ENCODE data around the gene DDX39B. TPM values are rescaled to one million over a fixed set of nuclear protein-coding genes. Genes with fewer than 3 reads are reported as not detected.
A peak's percentile ranks its signal among the peaks of the same experiment; 100 is the strongest.
"Not testable (repeated sequence)": the region's sequence is repeated elsewhere in the genome, so short reads cannot be mapped to it uniquely, and the experiment has no call there.

Gene DDX39B
- total RNA-seq, 2 experiments from 2014 or later, result 483 to 498 TPM

GRCh38 chr6:31498748-31499147, 43.1 kb downstream of the DDX39B start:
- intact Hi-C loops (cut with DNase I, micrococcal nuclease), result loop anchor here in 1 of 2 experiments (5.0 kb wide), 1 partner anchor 36 kb away; no protein-coding TSS in a partner anchor
- Mint-ChIP-seq H3K27me3 (no peaks in the 10 kb centered on the region), H3K4me3 (peak overlapping the region; percentile 95), H3K36me3 (ENCODE audit: low read depth) (peaks cover 9% of the 10 kb centered on the region), H3K4me1 (ENCODE audit: low read depth) (peaks cover 76% of the 10 kb centered on the region), H3K27ac (peak overlapping the region; percentile 61), H3K9me3 (no peaks in the 10 kb centered on the region)
- no peak for TF ChIP-seq CTCF (IDR thresholded peaks at IDR 0.05)
- CTCF ChIA-PET, result interaction anchor here (0.6 to 0.7 kb wide), 2 partner anchors 238 to 956 kb away, joined by 3 to 4 read pairs; no protein-coding TSS in a partner anchor
- Histone ChIP-seq H3K4me3 (ENCODE audit: low read length) (peak overlapping the region; percentile 68), H3K9me3 (ENCODE audit: control insufficient read depth in 1 of 2, insufficient read depth in 1 of 2, low read length in 2 of 2) (no peaks in the 10 kb centered on the region), H3K36me3 (ENCODE audit: insufficient read depth, low read length) (no peaks in the 10 kb centered on the region), H3K4me1 (ENCODE audit: insufficient read depth, low read length) (peaks cover 48% of the 10 kb centered on the region), H3K27ac (ENCODE audit: low read depth in 1 of 2, low read length in 2 of 2) (no peak overlapping the region), H3K27me3 (ENCODE audit: control insufficient read depth in 1 of 2, insufficient read depth in 2 of 2, low read length in 2 of 2) (no peaks in the 10 kb centered on the region)
- no peak for ATAC-seq (ENCODE audit: poor library complexity)
- POLR2A ChIA-PET, result interaction anchor here (1.1 to 2.4 kb wide), 2 partner anchors 42 to 83 kb away, joined by 6 to 8 read pairs; partner anchors contain the start of genes DDX39B and LTB
- DNase-seq, result peak in 2 of 14 experiments; percentile 10 to 38

- CTCF ChIA-PET, result interaction anchor here (0.6 to 1.2 kb wide), 4 partner anchors 14 to 955 kb away, joined by 3 to 4 read pairs (median 4); no protein-coding TSS in a partner anchor
Measured at GRCh38 chr6:31497531-31498476, 44.0 kb downstream of the DDX39B start, which contains the start of gene MICB. MICB (plus strand) TSS chr6:31498145; CDS start chr6:31498194, 49 bp downstream.

GRCh38 chr6:31496826-31497225, 45.0 kb downstream of the DDX39B start:
- H3K36me3 Mint-ChIP-seq (ENCODE audit: low read depth); H3K36me3 ChIP-seq (ENCODE audit: insufficient read depth, low read length); H3K27me3 ChIP-seq (ENCODE audit: control insufficient read depth in 1 of 2, insufficient read depth in 2 of 2, low read length in 2 of 2); H3K9me3 Mint-ChIP-seq; H3K27me3 Mint-ChIP-seq; H3K9me3 ChIP-seq (ENCODE audit: control insufficient read depth in 1 of 2, insufficient read depth in 1 of 2, low read length in 2 of 2); ATAC-seq (ENCODE audit: poor library complexity): not testable (repeated sequence)
- peak overlapping the region; percentile 95 for H3K4me3 Mint-ChIP-seq
- POLR2A ChIA-PET, result interaction anchor here (0.8 to 5.2 kb wide), 9 partner anchors 9 to 401 kb away, joined by 3 to 88 read pairs (median 4); partner anchors contain the start of genes DDX39B and LTB
- Histone ChIP-seq H3K4me3 (ENCODE audit: low read length) (peak overlapping the region; percentile 68), H3K27ac (ENCODE audit: low read depth in 1 of 2, low read length in 2 of 2) (peak overlapping the region; percentile 63 to 66), H3K4me1 (ENCODE audit: insufficient read depth, low read length) (peaks cover 64% of the 10 kb centered on the region)
- peak in 2 of 14 experiments; percentile 34 to 38 for DNase-seq
- intact Hi-C loops (cut with DNase I, micrococcal nuclease), result loop anchor here in 1 of 2 experiments (1.0 to 5.0 kb wide), 2 partner anchors 35 to 45 kb away; partner anchors contain the start of gene DDX39B
- H3K4me1 Mint-ChIP-seq (ENCODE audit: low read depth), result peaks cover 75% of the 10 kb centered on the region
- peak overlapping the region; percentile 83 for H3K27ac Mint-ChIP-seq
- CTCF ChIA-PET, result interaction anchor here (1.4 kb wide), 1 partner anchor 101 kb away, joined by 9 read pairs; no protein-coding TSS in a partner anchor

More at GRCh38 chr6:31497531-31498476, 44.0 kb downstream of the DDX39B start, which contains the start of gene MICB:
- Mint-ChIP-seq H3K4me3 (peak within 1 kb of the TSS; percentile 95), H3K36me3 (ENCODE audit: low read depth) (peaks cover 9% of the 10 kb centered on the region), H3K4me1 (ENCODE audit: low read depth) (peaks cover 77% of the 10 kb centered on the region), H3K27me3 (no peaks in the 10 kb centered on the region), H3K9me3 (no peaks in the 10 kb centered on the region), H3K27ac (peak within 1 kb of the TSS; percentile 83)
- POLR2A ChIA-PET, result interaction anchor here (0.8 to 5.2 kb wide), 10 partner anchors 15 to 400 kb away, joined by 3 to 88 read pairs (median 4); partner anchors contain the start of genes DDX39B and LTB
- TF ChIP-seq CTCF (IDR thresholded peaks at IDR 0.05), result no peak
- intact Hi-C loops (cut with DNase I, micrococcal nuclease), result loop anchor here in 1 of 2 experiments (1.0 to 5.0 kb wide), 2 partner anchors 36 to 44 kb away; partner anchors contain the start of gene DDX39B
- peak within 1 kb of the TSS; percentile 68 for H3K4me3 ChIP-seq (ENCODE audit: low read length)
- peaks cover 56% of the 10 kb centered on the region for H3K4me1 ChIP-seq (ENCODE audit: insufficient read depth, low read length)
- H3K27me3 ChIP-seq (ENCODE audit: control insufficient read depth in 1 of 2, insufficient read depth in 2 of 2, low read length in 2 of 2), result no peaks in the 10 kb centered on the region
- H3K9me3 ChIP-seq (ENCODE audit: control insufficient read depth in 1 of 2, insufficient read depth in 1 of 2, low read length in 2 of 2), result no peaks in the 10 kb centered on the region
- H3K36me3 ChIP-seq (ENCODE audit: insufficient read depth, low read length), result no peaks in the 10 kb centered on the region
- peak; percentile 78 for ATAC-seq (ENCODE audit: poor library complexity)
- peak; percentile 66 to 94 (median 83) for DNase-seq
- peak within 1 kb of the TSS; percentile 63 to 66 for H3K27ac ChIP-seq (ENCODE audit: low read depth in 1 of 2, low read length in 2 of 2)

Data from CD4-positive, alpha-beta T cell (primary cell).